Fibroblast of mammary gland (primary cell): ENCODE measurements around the gene PDE6H.

ENCODE experiments used
- DNase-seq: peaks from one replicate; pipeline ENCODE4 v3.0.0-alpha.2; 2010; ENCODE audit warnings: low read depth
- H3K4me3 ChIP-seq: 2 replicates; pipeline ENCODE4 v1.5.1; 2011; ENCODE audit warnings: low read depth, mild to moderate bottlenecking, low read length, moderate library complexity; ENCODE audit not compliant: control insufficient read depth
- CTCF ChIP-seq: conservative IDR thresholded peaks from 2 replicates; pipeline ENCODE4 v1.5.1; 2011; ENCODE audit warnings: low read depth, low read length, inconsistent platforms; ENCODE audit not compliant: control insufficient read depth, insufficient read depth

The PDE6H gene

GRCh38 chr12:14964406-14964805 lies 8.4 kb upstream of the PDE6H start:
- no peak for DNase-seq
- H3K4me3 ChIP-seq = no peak overlapping the region
- no peak for TF ChIP-seq CTCF

- no peak for DNase-seq
- no peak for TF ChIP-seq CTCF
- H3K4me3 ChIP-seq = no peak overlapping the region
Observed at GRCh38 chr12:14965221-14965620, 7.6 kb upstream of the PDE6H start.

DNA sequence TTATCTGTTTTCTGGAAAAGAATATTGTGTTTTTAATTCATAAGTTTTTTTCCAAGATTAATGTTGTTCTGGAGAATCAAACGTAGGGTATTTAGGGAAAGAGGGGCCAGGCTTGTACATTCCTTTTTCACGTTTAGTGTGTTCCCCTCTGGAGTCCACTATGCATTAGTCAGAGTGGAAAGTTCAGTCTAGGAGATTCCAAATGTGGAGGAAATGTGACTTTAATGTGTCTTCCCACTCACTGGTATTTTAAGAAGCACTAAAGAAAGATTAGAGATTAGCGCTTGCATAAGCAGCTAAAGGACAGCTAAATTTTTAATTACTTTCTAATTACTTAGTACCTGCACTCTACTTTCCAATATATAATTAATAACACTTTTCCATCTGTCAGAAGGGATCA lies 4.4 kb upstream of the PDE6H start:
- H3K4me3 ChIP-seq = no peak overlapping the region
- no peak for TF ChIP-seq CTCF
- no peak for DNase-seq

DNA sequence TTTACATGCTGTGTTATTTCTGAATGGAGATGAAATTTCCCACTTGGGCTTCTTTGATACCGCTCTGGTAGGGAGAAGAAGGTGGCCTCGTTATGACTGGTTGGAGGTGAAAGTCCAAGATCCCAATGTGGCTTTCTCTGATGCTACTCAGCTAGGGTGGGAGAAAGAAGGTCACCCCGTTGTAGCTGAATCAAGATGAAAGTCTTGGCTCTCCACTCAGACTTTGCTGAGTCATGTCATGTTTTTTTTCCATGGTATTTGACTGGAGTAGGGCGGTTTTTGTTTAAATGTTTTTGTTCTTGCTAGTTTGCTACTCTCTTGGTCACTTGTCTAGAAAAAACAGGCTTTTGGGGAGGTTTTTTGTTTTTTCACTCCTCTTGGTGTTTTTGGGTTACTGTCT lies 2.4 kb upstream of the PDE6H start:
- no peak overlapping the region for H3K4me3 ChIP-seq
- DNase-seq = peak; percentile 21
- TF ChIP-seq CTCF = no peak

DNA sequence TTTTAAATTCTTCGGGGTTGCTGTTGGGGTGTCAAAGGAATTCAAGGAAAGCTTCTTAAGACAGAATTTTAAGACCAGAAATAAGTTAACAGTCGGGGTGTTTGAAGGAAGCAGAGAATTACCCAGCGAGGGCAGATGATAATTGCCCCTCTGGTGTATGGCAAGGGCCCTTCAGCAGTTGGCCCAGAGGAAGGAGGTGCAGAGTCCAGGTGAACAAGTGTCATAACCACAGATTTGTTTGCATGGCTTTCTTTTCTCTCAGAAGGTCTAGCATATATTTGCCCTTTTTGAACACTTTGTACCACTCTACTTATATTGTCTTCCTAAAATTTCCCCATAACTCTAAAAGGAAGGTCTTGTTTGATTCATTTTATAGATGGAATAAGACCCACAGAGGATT lies 1.8 kb downstream of the PDE6H start:
- TF ChIP-seq CTCF = no peak
- no peak overlapping the region for H3K4me3 ChIP-seq
- DNase-seq = no peak

DNA sequence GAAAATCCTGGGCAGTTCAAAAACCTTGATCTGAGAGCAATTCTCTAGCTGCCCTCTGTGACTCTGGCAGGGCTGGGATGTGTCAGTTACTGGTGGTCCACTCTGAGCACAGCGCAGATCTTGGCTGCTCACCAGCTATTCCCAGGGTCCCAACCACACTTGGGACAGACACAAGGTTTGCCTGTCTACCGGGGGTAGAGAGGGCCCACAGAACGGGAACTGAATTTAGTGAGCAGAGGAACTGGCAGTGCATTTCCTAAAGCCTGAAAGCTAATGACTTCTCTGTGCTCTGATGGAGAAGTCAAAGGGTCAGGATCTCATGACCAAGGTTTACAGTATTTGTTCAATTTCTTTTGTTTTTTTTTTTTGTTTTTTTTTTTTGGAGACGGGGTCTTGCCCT lies 2.6 kb downstream of the PDE6H start:
- TF ChIP-seq CTCF = no peak
- no peak for DNase-seq
- H3K4me3 ChIP-seq = no peak overlapping the region

- no peak for DNase-seq
- no peak overlapping the region for H3K4me3 ChIP-seq
- no peak for TF ChIP-seq CTCF
Observed at GRCh38 chr12:14976658-14977057, 3.8 kb downstream of the PDE6H start.
